CD8-positive, alpha-beta memory T cell (primary cell): ENCODE data around the gene IBA57. TPM values are rescaled to one million over a fixed set of nuclear protein-coding genes. Genes with fewer than 3 reads are reported as not detected.
A peak's percentile ranks its signal among the peaks of the same experiment; 100 is the strongest.
"Not testable (repeated sequence)": the region's sequence is repeated elsewhere in the genome, so short reads cannot be mapped to it uniquely, and the experiment has no call there.

Experiments used
- CTCF ChIA-PET: fragments of 350-600 bp; sonication (Branson Sonifier 250); formaldehyde crosslinking; loops from one replicate; lab custom pipeline; 2021; ENCODE audit warnings: antibody characterized with exemption; lab: Charles Lee
- POLR2A ChIA-PET: fragments of 350-600 bp; sonication (Branson Sonifier 250); formaldehyde crosslinking; loops from one replicate; lab custom pipeline; 2021; ENCODE audit warnings: antibody characterized with exemption; lab: Charles Lee
- DNase-seq, 5 donors: peaks; one replicate each; pipeline versions ENCODE4 v3.0.0 to v3.0.0-alpha.2; 2020 to 2022; ENCODE audit warnings: mixed read lengths in 1 of 5
- H3K27ac ChIP-seq: one replicate; pipeline ENCODE4 v1.7.0; 2013; ENCODE audit warnings: low read depth, mild to moderate bottlenecking, low read length, moderate library complexity
- H3K27me3 ChIP-seq: 2 replicates; pipeline ENCODE4 v1.7.0; 2013; ENCODE audit warnings: low read length, mild to moderate bottlenecking; ENCODE audit not compliant: insufficient read depth, poor library complexity, severe bottlenecking
- H3K36me3 ChIP-seq: 2 replicates; pipeline ENCODE4 v1.7.0; 2013; ENCODE audit warnings: mild to moderate bottlenecking, low read length, moderate library complexity; ENCODE audit not compliant: insufficient read depth
- H3K4me1 ChIP-seq: 2 replicates; pipeline ENCODE4 v1.7.0; 2013; ENCODE audit warnings: mild to moderate bottlenecking, low read length, moderate library complexity; ENCODE audit not compliant: insufficient read depth
- H3K4me3 ChIP-seq: 2 replicates; pipeline ENCODE4 v1.7.0; 2013; ENCODE audit warnings: mild to moderate bottlenecking, low read length
- H3K9me3 ChIP-seq: 2 replicates; pipeline ENCODE4 v1.7.0; 2013; ENCODE audit warnings: mild to moderate bottlenecking, low read length
- H3K27ac Mint-ChIP-seq, 8 donors: one replicate each; pipeline ENCODE4 v1.8.0; 2020 to 2021; ENCODE audit warnings: mixed read lengths in 8 of 8, mild to moderate bottlenecking in 6 of 8, inconsistent platforms in 3 of 8, moderate library complexity in 3 of 8
- H3K27me3 Mint-ChIP-seq, 2 donors: one replicate each; pipeline ENCODE4 v1.8.0; 2020 to 2021; ENCODE audit warnings: mixed read lengths in 2 of 2, mild to moderate bottlenecking in 1 of 2, moderate library complexity in 1 of 2
- H3K36me3 Mint-ChIP-seq, 3 donors: one replicate each; pipeline ENCODE4 v1.8.0; 2020 to 2021; ENCODE audit warnings: mixed read lengths in 3 of 3, inconsistent platforms in 1 of 3, mild to moderate bottlenecking in 1 of 3
- H3K4me1 Mint-ChIP-seq, 3 donors: one replicate each; pipeline ENCODE4 v1.8.0; 2020 to 2021; ENCODE audit warnings: mixed read lengths in 3 of 3, inconsistent platforms in 1 of 3, mild to moderate bottlenecking in 1 of 3
- H3K4me3 Mint-ChIP-seq, 7 donors: one replicate each; pipeline ENCODE4 v1.8.0; 2020 to 2021; ENCODE audit warnings: mixed read lengths in 7 of 7, mild to moderate bottlenecking in 6 of 7, moderate library complexity in 4 of 7, inconsistent platforms in 2 of 7
- H3K9me3 Mint-ChIP-seq, 5 donors: one replicate each; pipeline ENCODE4 v1.8.0; 2020 to 2022; ENCODE audit warnings: mixed read lengths in 5 of 5, mild to moderate bottlenecking in 3 of 5, moderate library complexity in 2 of 5, inconsistent platforms in 1 of 5
- polyA plus RNA-seq: library from polyadenylated mRNA; unstranded; fragments of 300-500 nt; fragmentation: Illumina TruSeq; gene quantifications from one replicate; pipeline ENCODE4 v1.2.3, GENCODE V29; 2021
- total RNA-seq, 2 experiments: library from RNA; stranded (reverse); gene quantifications; one replicate each; pipeline ENCODE4 v1.2.3, GENCODE V29; 2021

IBA57 gene
- total and polyA plus RNA-seq, 3 experiments from 2014 or later, result 5.4 to 13.6 (median 12.6) TPM

DNA sequence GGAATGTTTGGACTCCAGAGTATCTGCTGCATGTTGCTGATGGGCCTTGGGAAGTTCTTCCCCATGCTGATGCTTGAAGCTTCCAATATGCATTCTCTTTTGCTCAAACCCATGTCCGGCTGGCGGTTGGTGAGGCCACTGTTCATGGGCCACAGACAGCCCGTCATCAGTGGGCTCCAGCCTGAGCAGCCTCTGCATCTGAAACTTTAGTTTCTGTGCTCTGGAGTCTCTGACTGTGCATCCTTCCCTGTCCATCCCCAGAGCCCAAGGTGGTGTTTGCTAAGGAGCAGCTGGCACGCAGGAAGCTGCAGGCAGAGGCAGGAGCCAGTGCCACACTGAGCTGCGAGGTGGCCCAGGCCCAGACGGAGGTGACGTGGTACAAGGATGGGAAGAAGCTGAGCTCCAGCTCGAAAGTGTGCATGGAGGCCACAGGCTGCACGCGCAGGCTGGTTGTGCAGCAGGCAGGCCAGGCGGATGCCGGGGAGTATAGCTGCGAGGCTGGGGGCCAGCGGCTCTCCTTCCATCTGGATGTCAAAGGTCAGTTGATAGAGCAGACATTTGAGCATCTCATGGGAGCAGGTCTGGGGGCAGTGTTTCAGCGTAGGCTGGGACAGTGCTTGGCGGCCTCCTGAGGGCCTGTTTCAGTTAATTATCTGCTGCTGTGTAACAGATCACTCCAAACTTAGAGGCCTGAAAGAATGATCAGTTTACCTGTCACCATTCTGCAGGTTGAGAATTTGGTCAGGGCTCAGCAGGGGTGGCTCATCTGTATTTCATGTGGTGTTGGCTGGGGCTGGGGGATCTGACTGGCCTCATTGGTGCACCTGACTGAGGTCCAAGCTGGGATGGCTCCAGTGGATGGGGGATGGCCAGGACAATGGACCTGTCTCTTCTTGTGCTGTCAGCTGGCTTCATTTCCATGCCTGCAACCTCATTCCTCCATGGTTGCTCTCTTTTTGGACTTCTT lies 58.9 kb downstream of the IBA57 start:
- CTCF ChIA-PET, result no interaction called here
- no peak overlapping the region for H3K4me3 ChIP-seq
- H3K4me1 ChIP-seq, result no peaks in the 10 kb centered on the region
- Mint-ChIP-seq H3K36me3 (peaks cover 20 to 85% (median 33%) of the 10 kb centered on the region in 3 donors), H3K4me3 (no peak overlapping the region), H3K27me3 (no peaks in the 10 kb centered on the region), H3K9me3 (peaks cover 0 to 11% (median 5%) of the 10 kb centered on the region in 5 donors), H3K27ac (no peak overlapping the region), H3K4me1 (no peaks in the 10 kb centered on the region)
- H3K27ac ChIP-seq, result no peak overlapping the region
- H3K27me3 ChIP-seq, result no peaks in the 10 kb centered on the region
- no peak for DNase-seq
- peaks cover 9% of the 10 kb centered on the region for H3K36me3 ChIP-seq
- POLR2A ChIA-PET, result no interaction called here
- H3K9me3 ChIP-seq, result peaks cover 7% of the 10 kb centered on the region

DNA sequence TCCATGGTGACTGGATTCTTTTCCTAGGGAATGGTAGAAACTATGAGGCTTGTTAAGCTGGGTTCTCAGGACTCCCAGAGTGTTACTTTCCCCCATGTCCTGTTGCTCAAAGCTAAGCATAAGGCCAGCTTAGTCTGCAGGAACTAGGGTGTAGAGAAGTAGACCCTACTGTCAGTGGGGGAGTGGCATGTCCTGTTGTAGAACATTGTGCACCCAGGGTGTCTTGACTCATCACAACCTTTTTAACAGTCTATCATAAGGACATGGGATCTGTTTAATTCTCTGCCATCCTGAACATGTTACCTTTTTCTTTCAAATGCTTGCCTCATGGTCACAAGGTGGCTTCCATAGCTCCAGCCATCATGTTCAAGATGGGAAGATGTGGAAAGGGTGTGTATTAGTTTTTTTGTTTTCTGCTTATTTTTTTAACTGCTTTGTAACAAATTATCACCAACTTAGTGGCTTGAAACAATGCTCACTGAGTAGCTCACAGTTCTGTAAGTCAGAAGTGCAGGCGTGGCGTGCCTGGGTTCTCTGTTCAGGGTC lies 59.6 kb downstream of the IBA57 start:
- H3K27ac ChIP-seq, result no peak overlapping the region
- H3K27me3 Mint-ChIP-seq, result no peaks in the 10 kb centered on the region
- H3K9me3 Mint-ChIP-seq, result peaks cover 0 to 11% (median 5%) of the 10 kb centered on the region in 5 donors
- peaks cover 7% of the 10 kb centered on the region for H3K9me3 ChIP-seq
- no peak overlapping the region for H3K4me3 ChIP-seq
- peaks cover 20 to 83% (median 33%) of the 10 kb centered on the region in 3 donors for H3K36me3 Mint-ChIP-seq
- no peak for DNase-seq
- peaks cover 9% of the 10 kb centered on the region for H3K36me3 ChIP-seq
- H3K27me3 ChIP-seq, result no peaks in the 10 kb centered on the region
- H3K4me3 Mint-ChIP-seq, result no peak overlapping the region
- H3K4me1 Mint-ChIP-seq, result no peaks in the 10 kb centered on the region
- H3K27ac Mint-ChIP-seq, result no peak overlapping the region
- ChIA-PET POLR2A (no interaction called here), CTCF (no interaction called here)
- H3K4me1 ChIP-seq, result no peaks in the 10 kb centered on the region

DNA sequence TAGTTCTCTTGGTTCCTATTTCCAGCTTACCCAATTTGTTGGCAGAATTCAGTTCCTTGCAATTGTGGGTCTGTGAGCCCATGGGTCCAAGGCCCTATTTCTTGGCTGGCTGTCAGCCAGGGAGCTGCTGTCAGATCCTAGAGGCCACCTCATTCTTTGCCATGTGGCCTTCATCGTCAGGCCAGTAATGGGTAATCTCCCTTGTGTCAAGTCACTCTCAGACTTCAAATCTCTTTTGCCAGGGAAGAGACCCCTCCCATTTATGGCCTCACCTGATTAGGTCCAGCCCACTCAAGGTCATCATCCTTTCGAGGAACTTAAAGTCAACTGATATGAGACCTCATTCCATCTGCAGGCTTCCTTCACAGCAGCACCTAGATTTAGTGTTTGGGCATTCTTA lies 60.1 kb downstream of the IBA57 start:
- H3K9me3 Mint-ChIP-seq, result peaks cover 0 to 11% (median 5%) of the 10 kb centered on the region in 5 donors
- H3K4me3 Mint-ChIP-seq, result no peak overlapping the region
- DNase-seq, result no peak
- peaks cover 0 to 4% (median 0%) of the 10 kb centered on the region in 3 donors for H3K4me1 Mint-ChIP-seq
- no peak overlapping the region for H3K4me3 ChIP-seq
- H3K9me3 ChIP-seq, result peaks cover 7% of the 10 kb centered on the region
- CTCF ChIA-PET, result no interaction called here
- POLR2A ChIA-PET, result no interaction called here
- H3K27ac ChIP-seq, result no peak overlapping the region
- H3K4me1 ChIP-seq, result no peaks in the 10 kb centered on the region
- peaks cover 9% of the 10 kb centered on the region for H3K36me3 ChIP-seq
- H3K27me3 Mint-ChIP-seq, result no peaks in the 10 kb centered on the region
- no peak overlapping the region for H3K27ac Mint-ChIP-seq
- H3K36me3 Mint-ChIP-seq, result peaks cover 20 to 82% (median 33%) of the 10 kb centered on the region in 3 donors
- H3K27me3 ChIP-seq, result no peaks in the 10 kb centered on the region

DNA sequence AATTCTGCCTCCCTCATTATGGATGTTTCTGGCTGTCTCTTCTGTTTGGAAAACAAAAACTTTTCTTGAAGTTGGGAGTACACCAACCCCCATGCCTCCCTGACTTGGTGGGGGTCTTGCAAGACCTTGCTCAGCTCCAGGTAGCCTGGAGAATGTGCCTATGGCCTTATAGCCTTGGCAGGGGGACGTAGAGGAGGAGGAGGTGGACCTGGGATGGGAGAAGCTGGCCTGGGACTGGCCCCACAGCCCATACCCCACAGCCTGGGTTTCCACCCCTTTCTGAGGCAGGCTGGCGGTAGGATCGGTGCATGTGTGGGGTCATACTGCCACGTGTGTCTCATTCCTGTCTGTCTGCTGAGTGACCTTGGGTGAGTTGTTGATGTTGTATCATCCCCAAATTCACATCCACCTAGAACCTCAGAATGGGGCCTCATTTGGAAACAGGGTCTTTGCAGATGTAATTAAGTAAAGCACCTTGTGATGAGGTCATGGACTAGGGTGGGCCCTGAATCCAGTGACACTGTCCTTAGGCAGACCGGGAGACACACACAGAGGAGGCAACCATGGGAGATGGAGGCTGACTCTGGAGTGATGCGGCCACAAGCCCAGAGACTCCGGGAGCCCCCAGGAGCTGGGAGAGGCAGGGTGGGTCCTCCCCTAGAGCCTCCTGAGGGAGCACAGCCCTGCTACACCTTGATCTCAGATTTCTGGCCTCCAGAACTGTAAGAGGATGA lies 60.7 kb downstream of the IBA57 start:
- peaks cover 7% of the 10 kb centered on the region for H3K9me3 ChIP-seq
- no peaks in the 10 kb centered on the region for H3K4me1 ChIP-seq
- CTCF ChIA-PET, result no interaction called here
- Mint-ChIP-seq H3K36me3 (peaks cover 21 to 79% (median 34%) of the 10 kb centered on the region in 3 donors), H3K4me3 (no peak overlapping the region), H3K27me3 (no peaks in the 10 kb centered on the region), H3K4me1 (peaks cover 0 to 4% (median 0%) of the 10 kb centered on the region in 3 donors), H3K27ac (no peak overlapping the region), H3K9me3 (peaks cover 0 to 11% (median 5%) of the 10 kb centered on the region in 5 donors)
- POLR2A ChIA-PET, result no interaction called here
- H3K4me3 ChIP-seq, result no peak overlapping the region
- peaks cover 9% of the 10 kb centered on the region for H3K36me3 ChIP-seq
- no peak for DNase-seq
- H3K27ac ChIP-seq, result no peak overlapping the region
- H3K27me3 ChIP-seq, result no peaks in the 10 kb centered on the region

DNA sequence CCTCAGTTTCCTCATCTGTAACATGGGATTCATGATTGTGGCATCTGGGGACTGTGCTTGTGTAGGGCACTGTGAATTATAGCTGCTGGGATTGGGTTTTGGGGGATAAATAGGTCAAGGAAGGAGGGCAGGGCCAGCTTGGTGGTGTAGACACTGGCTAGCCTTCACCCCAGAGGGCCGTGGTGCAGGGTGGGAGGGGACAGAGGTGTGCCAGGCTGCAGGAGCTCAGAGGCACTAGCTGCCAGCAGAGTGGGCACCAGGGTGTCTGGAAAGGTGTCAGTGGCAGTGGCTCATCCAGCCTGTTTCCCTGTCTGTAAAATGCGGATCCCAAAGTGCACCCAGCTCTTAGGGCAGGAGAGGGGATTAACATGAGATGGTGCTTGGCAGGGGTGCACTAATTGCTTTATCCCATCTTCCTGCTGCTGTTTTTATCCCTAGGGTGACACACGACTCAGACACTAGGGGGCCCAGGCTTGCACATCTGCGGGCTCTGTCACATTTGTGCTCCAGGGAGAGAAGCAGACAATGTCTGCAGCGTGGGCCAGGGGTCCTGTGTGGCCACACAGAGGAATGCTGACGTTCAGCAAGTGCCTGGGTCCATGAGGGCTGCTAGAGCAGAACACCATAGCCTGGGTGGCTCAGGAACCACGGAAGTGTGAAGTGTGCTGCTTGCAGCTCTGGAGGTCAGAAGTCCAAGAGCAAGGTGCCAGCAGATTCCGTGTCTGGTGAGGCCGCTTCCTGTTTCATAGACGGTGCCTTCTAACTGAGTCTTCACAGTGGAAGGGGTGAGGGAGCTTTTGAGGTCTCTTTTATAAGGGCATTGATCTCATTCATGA lies 61.6 kb downstream of the IBA57 start:
- Mint-ChIP-seq H3K9me3 (peaks cover 0 to 11% (median 5%) of the 10 kb centered on the region in 5 donors), H3K4me1 (peaks cover 0 to 4% (median 0%) of the 10 kb centered on the region in 3 donors), H3K4me3 (no peak overlapping the region), H3K27me3 (no peaks in the 10 kb centered on the region), H3K36me3 (peaks cover 27 to 80% (median 41%) of the 10 kb centered on the region in 3 donors), H3K27ac (peak overlapping the region in 1 of 8 donors; percentile 9)
- Histone ChIP-seq H3K27me3 (no peaks in the 10 kb centered on the region), H3K27ac (no peak overlapping the region), H3K4me1 (no peaks in the 10 kb centered on the region), H3K9me3 (peaks cover 7% of the 10 kb centered on the region), H3K4me3 (no peak overlapping the region), H3K36me3 (peaks cover 9% of the 10 kb centered on the region)
- ChIA-PET CTCF (no interaction called here), POLR2A (no interaction called here)
- no peak for DNase-seq

DNA sequence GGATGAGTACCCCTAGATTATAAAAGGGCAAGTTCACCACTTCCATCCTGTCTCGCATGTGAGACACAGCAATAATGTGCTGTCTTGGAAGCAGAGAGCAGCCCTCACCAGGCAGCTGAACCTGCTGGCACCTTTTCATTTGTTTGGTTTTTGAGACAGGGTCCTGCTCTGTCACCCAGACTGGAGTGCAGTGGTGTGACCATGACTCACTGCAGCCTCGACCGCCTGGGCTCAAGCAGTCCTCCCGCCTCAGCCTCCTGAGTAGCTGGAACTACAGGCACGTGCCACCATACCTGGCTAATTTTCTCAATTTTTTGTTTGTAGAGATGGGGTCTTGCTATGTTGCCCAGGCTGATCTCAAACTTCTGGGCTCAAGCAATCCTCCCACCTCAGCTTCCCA lies 62.5 kb downstream of the IBA57 start:
- H3K36me3 Mint-ChIP-seq, result peaks cover 29 to 82% (median 40%) of the 10 kb centered on the region in 3 donors
- H3K36me3 ChIP-seq, H3K4me1 ChIP-seq, H3K9me3 ChIP-seq, H3K27ac ChIP-seq, H3K27ac Mint-ChIP-seq, DNase-seq, CTCF ChIA-PET, H3K27me3 Mint-ChIP-seq, H3K4me3 Mint-ChIP-seq, H3K4me1 Mint-ChIP-seq, POLR2A ChIA-PET, H3K27me3 ChIP-seq, H3K4me3 ChIP-seq: not testable (repeated sequence)
- peaks cover 0 to 15% (median 5%) of the 10 kb centered on the region in 5 donors for H3K9me3 Mint-ChIP-seq

DNA sequence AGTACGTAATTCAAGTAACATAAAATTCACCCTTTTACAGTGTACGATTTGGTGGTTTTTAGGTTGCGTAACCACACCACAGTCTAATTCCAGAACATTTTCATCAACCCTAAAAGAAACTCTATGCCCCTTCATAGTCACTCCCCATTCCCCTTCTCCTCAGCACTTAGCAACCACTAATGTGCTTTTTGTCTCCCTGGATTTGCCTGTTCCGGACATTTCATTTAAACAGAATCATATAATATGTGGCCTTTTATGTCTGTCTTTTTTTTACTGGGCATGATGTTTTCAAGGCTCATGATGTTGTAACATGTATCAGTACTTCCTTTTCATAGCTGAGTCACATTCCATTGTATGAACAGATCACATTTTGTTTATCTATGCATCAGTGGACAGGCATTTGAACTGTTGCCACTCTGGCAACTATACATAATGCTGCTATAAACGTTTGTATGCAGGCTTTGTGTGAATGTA lies 63.0 kb downstream of the IBA57 start:
- no peak for DNase-seq
- no peaks in the 10 kb centered on the region for H3K27me3 Mint-ChIP-seq
- ChIA-PET POLR2A (no interaction called here), CTCF (no interaction called here)
- Histone ChIP-seq H3K27me3 (no peaks in the 10 kb centered on the region), H3K27ac (no peak overlapping the region), H3K9me3 (peaks cover 7% of the 10 kb centered on the region), H3K36me3 (peaks cover 9% of the 10 kb centered on the region), H3K4me1 (no peaks in the 10 kb centered on the region), H3K4me3 (no peak overlapping the region)
- H3K27ac Mint-ChIP-seq, result no peak overlapping the region
- peaks cover 0 to 6% (median 0%) of the 10 kb centered on the region in 3 donors for H3K4me1 Mint-ChIP-seq
- H3K9me3 Mint-ChIP-seq, result peaks cover 0 to 19% (median 10%) of the 10 kb centered on the region in 5 donors
- H3K36me3 Mint-ChIP-seq, result peaks cover 30 to 83% (median 43%) of the 10 kb centered on the region in 3 donors
- no peak overlapping the region for H3K4me3 Mint-ChIP-seq
